Prostate gland (tissue), 2 donors: ENCODE data around the gene IFNA1. TPM values are rescaled to one million over a fixed set of nuclear protein-coding genes. Genes with fewer than 3 reads are reported as not detected.
A peak's percentile ranks its signal among the peaks of the same experiment; 100 is the strongest.
"Not testable (repeated sequence)": the region's sequence is repeated elsewhere in the genome, so short reads cannot be mapped to it uniquely, and the experiment has no call there.

Experiments
- DNase-seq: peaks from one replicate; pipeline ENCODE4 v3.0.0-alpha.2; 2019; ENCODE audit warnings: low spot score
- H3K27ac ChIP-seq, 2 donors: fragments of 200-600 bp; sonication (generic); 2 replicates each; pipeline ENCODE4 v1.5.1; 2017 to 2019
- H3K27me3 ChIP-seq: fragments of 200-600 bp; sonication (generic); replicated peaks from 2 replicates; pipeline ENCODE4 v1.5.1; 2019; ENCODE audit not compliant: insufficient read depth
- H3K36me3 ChIP-seq, 2 donors: fragments of 200-600 bp; sonication (generic); 1 replicate in 1 of 2; 2 replicates in 1 of 2; pipeline versions ENCODE4 v1.5.1 to v1.8.1; 2017 to 2019
- H3K4me1 ChIP-seq: fragments of 200-600 bp; sonication (generic); replicated peaks from 2 replicates; pipeline ENCODE4 v1.5.1; 2019
- H3K4me3 ChIP-seq, 2 donors: fragments of 200-600 bp; sonication (generic); 2 replicates each; pipeline ENCODE4 v1.5.1; 2017 to 2019
- H3K9me3 ChIP-seq: fragments of 200-600 bp; sonication (generic); 2 replicates; pipeline ENCODE4 v1.5.1; 2017
- POLR2A ChIP-seq: fragments of 450-650 bp; IDR thresholded peaks from one replicate; pipeline ENCODE4 v1.6.1; 2016; ENCODE audit warnings: antibody characterized with exemption, mild to moderate bottlenecking
- POLR2AphosphoS5 ChIP-seq: sonication (generic); formaldehyde crosslinking; IDR thresholded peaks from one replicate; pipeline ENCODE4 v1.6.1; 2017; ENCODE audit warnings: antibody characterized with exemption
- WGBS: methylation state at CpG from one replicate; pipeline ENCODE4 v1.1.5; 2018; 5-methylcytosine and 5-hydroxymethylcytosine counted together
- intact Hi-C: fragments of 100-400 bp; cut with DNase I; formaldehyde crosslinking; loops from one replicate; pipeline ENCODE4 v1.14.2; 2022
- total RNA-seq, 2 donors: library from RNA; depleted of rRNA; stranded (reverse); fragments of >200 nt; gene quantifications; one replicate each; pipeline ENCODE4 v1.1.0, GENCODE V29; 2016
- TF ChIP-seq, protein P1 (sequence below), 4 experiments: fragments of 200-600 bp in 2 of 4; fragments of 450-650 bp in 2 of 4; sonication (generic) in 2 of 4; IDR thresholded peaks; 1 replicate in 3 of 4; 2 replicates in 1 of 4; pipeline ENCODE4 v1.5.1; 2016 to 2019; ENCODE audit warnings: antibody characterized with exemption in 4 of 4, mild to moderate bottlenecking in 2 of 4, moderate library complexity in 2 of 4

The IFNA1 gene
- total RNA-seq, 2 donors from 2014 or later, result not detected

DNA sequence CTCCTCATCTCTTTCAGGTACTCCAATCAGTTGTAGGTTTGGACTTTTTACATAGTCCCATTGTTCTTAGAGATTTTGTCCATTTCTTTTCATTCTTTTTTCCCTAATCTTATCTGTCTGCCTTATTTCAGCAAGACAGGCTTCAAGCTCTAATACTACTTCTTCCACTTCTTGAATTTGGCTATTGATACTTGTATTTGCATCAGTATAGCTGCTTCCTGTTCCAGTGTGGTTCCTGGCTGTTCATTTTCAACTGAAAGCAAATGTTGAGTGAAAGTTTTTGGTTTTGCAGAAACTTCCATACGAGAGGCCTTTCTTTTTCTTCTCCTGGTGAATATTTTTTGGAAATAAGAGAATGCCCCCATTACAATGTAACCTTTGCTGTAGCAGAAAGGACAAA lies 12.0 kb upstream of the IFNA1 start:
- intact Hi-C loops, result no loop called here
- Histone ChIP-seq H3K27me3 (peaks cover 3% of the 10 kb centered on the region), H3K36me3 (no peaks in the 10 kb centered on the region), H3K4me3 (no peak overlapping the region), H3K4me1 (no peaks in the 10 kb centered on the region), H3K27ac (no peak overlapping the region), H3K9me3 (no peaks in the 10 kb centered on the region)
- TF ChIP-seq POLR2AphosphoS5 (no peak), POLR2A (no peak)
- TF ChIP-seq, protein P1, sequence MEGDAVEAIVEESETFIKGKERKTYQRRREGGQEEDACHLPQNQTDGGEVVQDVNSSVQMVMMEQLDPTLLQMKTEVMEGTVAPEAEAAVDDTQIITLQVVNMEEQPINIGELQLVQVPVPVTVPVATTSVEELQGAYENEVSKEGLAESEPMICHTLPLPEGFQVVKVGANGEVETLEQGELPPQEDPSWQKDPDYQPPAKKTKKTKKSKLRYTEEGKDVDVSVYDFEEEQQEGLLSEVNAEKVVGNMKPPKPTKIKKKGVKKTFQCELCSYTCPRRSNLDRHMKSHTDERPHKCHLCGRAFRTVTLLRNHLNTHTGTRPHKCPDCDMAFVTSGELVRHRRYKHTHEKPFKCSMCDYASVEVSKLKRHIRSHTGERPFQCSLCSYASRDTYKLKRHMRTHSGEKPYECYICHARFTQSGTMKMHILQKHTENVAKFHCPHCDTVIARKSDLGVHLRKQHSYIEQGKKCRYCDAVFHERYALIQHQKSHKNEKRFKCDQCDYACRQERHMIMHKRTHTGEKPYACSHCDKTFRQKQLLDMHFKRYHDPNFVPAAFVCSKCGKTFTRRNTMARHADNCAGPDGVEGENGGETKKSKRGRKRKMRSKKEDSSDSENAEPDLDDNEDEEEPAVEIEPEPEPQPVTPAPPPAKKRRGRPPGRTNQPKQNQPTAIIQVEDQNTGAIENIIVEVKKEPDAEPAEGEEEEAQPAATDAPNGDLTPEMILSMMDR (IDR thresholded peaks at IDR 0.05), result no peak
- DNase-seq, result no peak
- 85% methylated on average over 1 of the region's 1 CpG for WGBS

DNA sequence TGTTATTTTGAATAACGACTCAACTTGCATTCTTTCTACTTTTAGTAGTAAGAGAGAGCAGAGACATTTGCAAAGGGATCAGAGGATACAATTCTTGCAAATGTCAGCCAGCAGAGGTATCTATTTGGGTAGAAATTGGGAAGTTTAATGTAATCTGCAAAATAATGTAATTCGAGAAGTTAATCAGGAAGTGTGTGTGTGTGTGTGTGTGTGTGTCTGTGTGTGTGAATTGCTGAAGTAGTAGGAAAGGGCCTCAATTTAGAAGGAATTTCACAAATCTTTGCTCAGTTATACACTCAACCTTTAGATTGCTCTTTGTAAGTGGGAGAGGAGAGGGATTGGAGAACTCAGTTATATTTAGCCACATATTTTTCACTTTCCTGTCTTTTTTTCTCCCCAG lies 11.0 kb upstream of the IFNA1 start:
- no peak for DNase-seq
- Histone ChIP-seq H3K4me3 (no peak overlapping the region), H3K27ac (no peak overlapping the region), H3K27me3 (peaks cover 3% of the 10 kb centered on the region), H3K36me3 (no peaks in the 10 kb centered on the region), H3K4me1 (no peaks in the 10 kb centered on the region), H3K9me3 (no peaks in the 10 kb centered on the region)
- 67% methylated on average over 2 of the region's 2 CpGs for WGBS
- TF ChIP-seq POLR2AphosphoS5 (no peak), POLR2A (no peak)
- TF ChIP-seq, protein P1 (IDR thresholded peaks at IDR 0.05), result no peak
- intact Hi-C loops, result no loop called here

DNA sequence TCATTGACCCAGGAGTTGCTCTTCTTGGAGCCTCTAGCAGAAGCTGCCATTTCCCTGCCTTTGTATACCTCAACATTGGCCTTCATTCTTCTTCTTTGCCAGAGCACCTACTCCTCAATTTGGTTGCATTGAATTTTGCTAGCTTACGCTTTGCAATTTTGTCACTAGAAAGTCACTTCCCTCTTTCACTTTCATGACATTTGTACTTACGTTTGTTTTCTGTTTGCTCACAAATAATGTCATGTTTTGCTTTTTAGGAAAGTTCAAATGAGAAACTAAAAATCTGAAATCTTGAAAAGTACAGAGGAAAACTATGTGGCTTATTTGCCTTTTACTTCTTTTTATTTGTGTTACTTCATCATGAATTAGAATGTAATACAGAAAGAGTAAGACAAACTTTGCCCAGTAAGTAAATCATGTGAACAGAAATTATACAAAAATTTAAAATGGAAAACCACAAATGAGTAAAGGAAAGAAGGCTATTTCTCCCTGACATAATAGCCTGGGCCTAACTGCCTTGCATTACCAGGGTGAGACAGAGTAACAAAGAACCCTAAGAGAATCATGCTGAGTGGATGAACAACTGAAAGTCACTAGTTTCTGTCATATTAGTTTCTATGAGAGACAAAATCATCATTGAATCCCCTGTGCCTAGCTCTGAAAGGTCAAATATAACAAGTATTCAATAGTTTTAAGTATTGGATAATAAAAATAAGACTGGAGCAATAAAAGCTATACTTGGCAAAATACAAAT lies 7.4 kb upstream of the IFNA1 start:
- no peak overlapping the region for H3K27ac ChIP-seq
- peaks cover 3% of the 10 kb centered on the region for H3K27me3 ChIP-seq
- H3K4me1 ChIP-seq, result no peaks in the 10 kb centered on the region
- WGBS, result 94% methylated on average over 2 of the region's 2 CpGs
- no peak for DNase-seq
- TF ChIP-seq POLR2AphosphoS5, result no peak
- TF ChIP-seq, protein P1 (IDR thresholded peaks at IDR 0.05), result no peak
- no peak for TF ChIP-seq POLR2A
- no peak overlapping the region for H3K4me3 ChIP-seq
- H3K9me3 ChIP-seq, result no peaks in the 10 kb centered on the region
- intact Hi-C loops, result no loop called here
- H3K36me3 ChIP-seq, result no peaks in the 10 kb centered on the region

DNA sequence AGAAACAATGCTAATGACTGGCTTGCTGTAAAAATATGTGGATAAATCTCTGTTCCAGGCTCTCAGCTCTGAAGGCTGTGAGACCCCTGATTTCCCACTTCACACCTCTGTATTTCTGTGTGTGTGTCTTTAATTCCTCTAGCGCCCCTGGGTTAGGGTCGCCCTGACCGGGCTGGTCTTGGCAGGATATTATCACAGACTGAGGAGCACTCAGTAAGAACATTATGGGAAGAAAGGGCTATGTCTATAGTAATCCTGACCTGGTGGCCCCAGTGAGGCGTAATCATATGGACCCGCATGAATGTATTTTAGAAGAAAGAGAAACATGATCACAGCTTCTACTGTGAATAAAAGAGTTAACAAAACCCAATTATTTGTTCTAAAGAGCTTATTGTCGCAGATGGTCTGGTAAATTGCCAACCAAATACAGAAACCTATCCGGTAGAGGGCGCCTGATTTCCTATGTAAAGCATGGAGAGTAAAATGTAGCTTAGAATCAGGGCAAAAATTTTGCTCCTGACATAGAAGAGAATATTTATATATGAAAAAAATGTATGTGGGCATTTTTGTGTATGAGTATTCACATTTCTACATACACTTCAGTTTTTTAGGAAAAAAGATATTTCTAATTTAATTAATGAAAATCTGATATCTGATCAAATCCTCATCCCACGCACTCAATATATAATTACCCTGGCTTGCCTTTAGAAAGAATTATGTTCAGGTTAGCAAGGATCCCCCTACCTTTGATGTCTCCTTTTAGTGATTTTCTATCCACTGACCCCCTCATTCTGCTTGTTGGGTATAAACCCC lies 5.8 kb upstream of the IFNA1 start:
- no peaks in the 10 kb centered on the region for H3K4me1 ChIP-seq
- TF ChIP-seq POLR2A, result no peak
- TF ChIP-seq, protein P1 (IDR thresholded peaks at IDR 0.05), result peak in 2 of 4 experiments; percentile 20 to 31
- no peak for TF ChIP-seq POLR2AphosphoS5
- no peak overlapping the region for H3K4me3 ChIP-seq
- intact Hi-C loops, result no loop called here
- no peaks in the 10 kb centered on the region for H3K9me3 ChIP-seq
- DNase-seq, result no peak
- no peaks in the 10 kb centered on the region for H3K36me3 ChIP-seq
- H3K27ac ChIP-seq, result no peak overlapping the region
- peaks cover 3% of the 10 kb centered on the region for H3K27me3 ChIP-seq
- 74% methylated on average over 9 of the region's 9 CpGs for WGBS

DNA sequence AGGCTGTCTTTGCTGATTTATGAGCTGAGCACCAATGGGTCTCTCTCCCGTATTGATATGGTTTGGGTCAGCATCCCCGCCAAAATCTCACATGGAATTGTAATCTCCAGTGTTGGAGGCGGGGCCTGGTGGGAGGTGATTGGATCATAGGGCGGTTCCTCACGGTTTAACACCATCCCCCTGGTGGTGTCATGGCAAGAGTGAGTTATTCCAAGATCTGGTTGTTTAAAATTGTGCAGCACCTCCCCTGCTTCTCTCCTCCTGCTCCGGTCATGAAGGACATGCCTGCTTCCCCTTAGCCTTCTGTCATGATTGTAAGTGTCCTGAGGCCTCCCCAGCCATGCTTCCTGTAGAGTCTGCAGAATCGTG lies 5.2 kb upstream of the IFNA1 start:
- intact Hi-C loops, H3K27me3 ChIP-seq, H3K27ac ChIP-seq, H3K4me3 ChIP-seq, H3K9me3 ChIP-seq, H3K4me1 ChIP-seq, H3K36me3 ChIP-seq, DNase-seq: not testable (repeated sequence)
- 76% methylated on average over 7 of the region's 7 CpGs for WGBS
